Endothelial cell of umbilical vein (primary cell): ENCODE measurements around the gene CNTNAP2. TPM values are rescaled to one million over a fixed set of nuclear protein-coding genes. Genes with fewer than 3 reads are reported as not detected.

Experiments used
- BruUV-seq: library from RNA; stranded (reverse); fragments of 400-500 nt; replicated peaks from 2 replicates; lab custom pipeline; 2021; lab: Mats Ljungman, UMichigan
- CTCF ChIA-PET: fragments of 300-600, 350-600 bp; sonication (Branson Sonifier 250); formaldehyde crosslinking; loops from one replicate; lab custom pipeline; 2021; ENCODE audit warnings: antibody characterized with exemption, inconsistent platforms; lab: Charles Lee
- POLR2A ChIA-PET: fragments of 300-600, 350-600 bp; sonication (Branson Sonifier 250); formaldehyde crosslinking; loops from one replicate; lab custom pipeline; 2021; ENCODE audit warnings: antibody characterized with exemption, inconsistent platforms; lab: Charles Lee
- DNase-seq: peaks from one replicate; pipeline ENCODE4 v3.0.0-alpha.2; 2011; ENCODE audit warnings: low read depth, low spot score
- FAIRE-seq: peaks from 2 replicates; lab custom pipeline; 2011; peaks lifted over from hg19 to GRCh38; lab: Jason Lieb, UNC
- H2AFZ ChIP-seq: 2 replicates; pipeline ENCODE4 v1.6.0; 2012; ENCODE audit warnings: low read depth, low read length, control low read depth, inconsistent platforms
- H3K27ac ChIP-seq: 2 replicates; pipeline ENCODE4 v1.5.1; 2011; ENCODE audit warnings: low read depth, mild to moderate bottlenecking, control low read depth, low read length, moderate library complexity; ENCODE audit not compliant: insufficient read depth
- H3K27me3 ChIP-seq, 2 experiments: 2 replicates each; pipeline versions ENCODE4 v1.6.0 to v1.6.1; 2011; ENCODE audit warnings: low read length in 2 of 2, mixed read lengths in 1 of 2; ENCODE audit not compliant: control insufficient read depth in 2 of 2, insufficient read depth in 2 of 2
- H3K36me3 ChIP-seq, 2 experiments: 2 replicates in 1 of 2; 3 replicates in 1 of 2; pipeline ENCODE4 v1.5.1; 2011; ENCODE audit warnings: low read length in 2 of 2, mild to moderate bottlenecking in 1 of 2, moderate library complexity in 1 of 2; ENCODE audit not compliant: control insufficient read depth in 2 of 2, insufficient read depth in 2 of 2; ENCODE audit errors: extremely low read depth in 1 of 2
- H3K4me1 ChIP-seq: 3 replicates; pipeline ENCODE4 v1.5.1; 2011; ENCODE audit warnings: mild to moderate bottlenecking, low read length; ENCODE audit not compliant: control insufficient read depth, insufficient read depth; ENCODE audit errors: extremely low read depth
- H3K4me2 ChIP-seq: 2 replicates; pipeline ENCODE4 v1.6.1; 2011; ENCODE audit warnings: low read length, control low read depth, mixed read lengths; ENCODE audit not compliant: insufficient read depth
- H3K4me3 ChIP-seq, 3 experiments: fragments of 200-600 bp in 1 of 3; sonication (generic), shearing (Covaris generic) in 1 of 3; replicated peaks in 1 of 3; 2 replicates each; pipeline ENCODE4 v1.5.1; 2011 to 2016; ENCODE audit warnings: control low read depth in 3 of 3, low read length in 3 of 3, mild to moderate bottlenecking in 2 of 3, inconsistent platforms in 1 of 3, low read depth in 1 of 3, moderate library complexity in 1 of 3; ENCODE audit not compliant: insufficient read depth in 1 of 3
- H3K79me2 ChIP-seq: 2 replicates; pipeline ENCODE4 v1.6.0; 2012; ENCODE audit warnings: low read length, inconsistent platforms; ENCODE audit not compliant: control insufficient read depth, insufficient read depth
- H3K9ac ChIP-seq: replicated peaks from 2 replicates; pipeline ENCODE3; 2011; ENCODE audit warnings: low read length, control low read depth; ENCODE audit not compliant: insufficient read depth; ENCODE audit errors: extremely low read depth
- H3K9me1 ChIP-seq: replicated peaks from 3 replicates; pipeline ENCODE4 v1.6.0; 2011; ENCODE audit warnings: mild to moderate bottlenecking, low read length; ENCODE audit not compliant: control insufficient read depth, insufficient read depth; ENCODE audit errors: extremely low read depth
- H3K9me3 ChIP-seq: replicated peaks from 2 replicates; pipeline ENCODE4 v1.5.1; 2012; ENCODE audit warnings: low read length, inconsistent platforms; ENCODE audit not compliant: control insufficient read depth, insufficient read depth
- H4K20me1 ChIP-seq: replicated peaks from 2 replicates; pipeline ENCODE3; 2011; ENCODE audit warnings: mild to moderate bottlenecking, low read length; ENCODE audit not compliant: control insufficient read depth, insufficient read depth; ENCODE audit errors: extremely low read depth
- CTCF ChIP-seq, 2 donors: IDR thresholded peaks; 1 replicate in 1 of 2; 2 replicates in 1 of 2; pipeline ENCODE4 v1.5.1; 2011; ENCODE audit warnings: low read length in 2 of 2, mild to moderate bottlenecking in 2 of 2, moderate library complexity in 2 of 2, control low read depth in 1 of 2, inconsistent platforms in 1 of 2, low read depth in 1 of 2; ENCODE audit not compliant: insufficient read depth in 1 of 2; ENCODE audit errors: extremely low read depth in 1 of 2
- FOS ChIP-seq: IDR thresholded peaks from 2 replicates; pipeline ENCODE4 v1.6.1; 2011; ENCODE audit warnings: mild to moderate bottlenecking, low read length, moderate library complexity, borderline replicate concordance; ENCODE audit not compliant: insufficient read depth
- GATA2 ChIP-seq: IDR thresholded peaks from 2 replicates; pipeline ENCODE4 v1.7.0; 2011; ENCODE audit warnings: low read depth, mild to moderate bottlenecking, moderate library complexity, mixed read lengths, low read length; ENCODE audit not compliant: insufficient read length, insufficient read depth
- JUN ChIP-seq: IDR thresholded peaks from 2 replicates; pipeline ENCODE4 v1.6.1; 2011; ENCODE audit warnings: borderline replicate concordance, low read depth; ENCODE audit not compliant: insufficient read length, insufficient read depth
- MAX ChIP-seq: IDR thresholded peaks from 2 replicates; pipeline ENCODE4 v1.6.1; 2011; ENCODE audit not compliant: insufficient read depth, insufficient read length
- POLR2A ChIP-seq: IDR thresholded peaks from 2 replicates; pipeline ENCODE4 v1.6.1; 2012; ENCODE audit warnings: low read depth, mild to moderate bottlenecking, control low read depth, low read length
- POLR2AphosphoS5 ChIP-seq: IDR thresholded peaks from 2 replicates; pipeline ENCODE4 v1.6.1; 2012; ENCODE audit warnings: low read depth, mild to moderate bottlenecking, control low read depth, low read length, moderate library complexity; ENCODE audit not compliant: insufficient read depth
- dilution Hi-C: fragments of 300-500 bp; cut with MboI; formaldehyde crosslinking; loops from one replicate; pipeline ENCODE4 v1.15.0; 2019; ENCODE audit warnings: low sequenced_read_pairs; ENCODE audit not compliant: extremely low pct_ligation_motif_present
- intact Hi-C: fragments of 100-400 bp; cut with micrococcal nuclease; formaldehyde crosslinking; loops from one replicate; pipeline ENCODE4 v1.10.0; 2022
- polyA plus RNA-seq, 4 experiments: library from polyadenylated mRNA; depleted of rRNA in 3 of 4; stranded (reverse) in 3 of 4; unstranded in 1 of 4; fragments of >200 nt; gene quantifications; 2 replicates each; pipeline versions ENCODE4 v1.2.1 to v1.2.3, GENCODE V29; 2011 to 2012; ENCODE audit warnings: missing spikeins in 1 of 4
- total RNA-seq: library from RNA; stranded (reverse); gene quantifications from 2 replicates; pipeline ENCODE4 v1.2.3, GENCODE V29; 2021

The CNTNAP2 gene
- total and polyA plus RNA-seq, 2 donors (not counting 3 experiments of a cell fraction or from before 2014, with no cell fraction given), result not detected

- Histone ChIP-seq H4K20me1 (no peaks in the 10 kb centered on the region), H3K9ac (no peak overlapping the region), H3K4me1 (no peaks in the 10 kb centered on the region), H3K4me2 (no peak overlapping the region), H3K79me2 (no peaks in the 10 kb centered on the region), H3K9me3 (peaks cover 2% of the 10 kb centered on the region), H3K36me3 (no peaks in the 10 kb centered on the region), H2AFZ (no peak overlapping the region), H3K9me1 (no peaks in the 10 kb centered on the region), H3K27ac (no peak overlapping the region), H3K27me3 (no peaks in the 10 kb centered on the region), H3K4me3 (no peak overlapping the region)
- ChIA-PET POLR2A (no interaction called here), CTCF (no interaction called here)
- dilution Hi-C loops, result no loop called here
- intact Hi-C loops, result no loop called here
- TF ChIP-seq POLR2A, result no peak
- FAIRE-seq (no peak), DNase-seq (no peak)
- BruUV-seq, result no TSS peak
These were observed 1742.9 kb downstream of the CNTNAP2 start for GRCh38 chr7:147859486-147859885.

- TF ChIP-seq GATA2 (no peak), FOS (no peak), CTCF (IDR thresholded peaks at IDR 0.05; ENCODE audit: extremely low read depth in 1 of 2, insufficient read depth in 1 of 2, low read depth in 1 of 2, low read length in 2 of 2) (no peak), POLR2A (no peak), JUN (no peak), POLR2AphosphoS5 (no peak), MAX (no peak)
- peaks cover 2% of the 10 kb centered on the region for H3K9me3 ChIP-seq
- no peak overlapping the region for H3K4me3 ChIP-seq
- no peak overlapping the region for H2AFZ ChIP-seq
- no peak for FAIRE-seq
- intact Hi-C loops, result no loop called here
- no peak overlapping the region for H3K27ac ChIP-seq
- ChIA-PET CTCF (no interaction called here), POLR2A (no interaction called here)
- H3K36me3 ChIP-seq, result no peaks in the 10 kb centered on the region
- H3K4me2 ChIP-seq, result no peak overlapping the region
- no peak overlapping the region for H3K9ac ChIP-seq
- no TSS peak for BruUV-seq
- H3K4me1 ChIP-seq, result no peaks in the 10 kb centered on the region
- H4K20me1 ChIP-seq, result no peaks in the 10 kb centered on the region
- dilution Hi-C loops, result no loop called here
- no peak for DNase-seq
- H3K27me3 ChIP-seq, result no peaks in the 10 kb centered on the region
- no peaks in the 10 kb centered on the region for H3K79me2 ChIP-seq
- H3K9me1 ChIP-seq, result no peaks in the 10 kb centered on the region
These were observed 1744.6 kb downstream of the CNTNAP2 start for GRCh38 chr7:147861058-147861716.
